Chondrocyte (in vitro differentiated cells): ENCODE results near the gene MCM7. TPM values are rescaled to one million over a fixed set of nuclear protein-coding genes. Genes with fewer than 3 reads are reported as not detected.
"Not testable (repeated sequence)": the region's sequence is repeated elsewhere in the genome, so short reads cannot be mapped to it uniquely, and the experiment has no call there.

Experiments used
- DNase-seq: peaks from one replicate; pipeline ENCODE4 v3.0.0; 2021; ENCODE audit warnings: mixed read lengths, low spot score
- H3K27ac Mint-ChIP-seq: one replicate; pipeline ENCODE4 v1.8.0; 2021; ENCODE audit warnings: mild to moderate bottlenecking, moderate library complexity, mixed read lengths; ENCODE audit not compliant: unreplicated experiment
- H3K27me3 Mint-ChIP-seq: 2 replicates; pipeline ENCODE4 v1.8.0; 2021; ENCODE audit warnings: low read depth, mixed read lengths
- H3K36me3 Mint-ChIP-seq: 2 replicates; pipeline ENCODE4 v1.8.0; 2021; ENCODE audit warnings: low read depth, mixed read lengths
- H3K4me1 Mint-ChIP-seq: 2 replicates; pipeline ENCODE4 v1.8.0; 2021; ENCODE audit warnings: low read depth, mild to moderate bottlenecking, mixed read lengths
- H3K4me3 Mint-ChIP-seq: one replicate; pipeline ENCODE4 v1.8.0; 2021; ENCODE audit warnings: mild to moderate bottlenecking, moderate library complexity, mixed read lengths; ENCODE audit not compliant: unreplicated experiment
- H3K9me3 Mint-ChIP-seq: 2 replicates; pipeline ENCODE4 v1.8.0; 2021; ENCODE audit warnings: low read depth, mixed read lengths
- CTCF ChIP-seq: fragments of 200-600 bp; sonication (generic); IDR thresholded peaks from 2 replicates; pipeline ENCODE4 v1.5.0; 2021; ENCODE audit warnings: antibody characterized with exemption, mild to moderate bottlenecking, moderate library complexity
- long read RNA-seq: library from polyadenylated mRNA; stranded (forward); transcript quantifications from one replicate; pipeline ENCODE4 v2.0.0, GENCODE V29; 2021
- total RNA-seq: library from RNA; stranded (reverse); gene quantifications from 3 replicates; pipeline ENCODE4 v1.2.1, GENCODE V29; 2021

MCM7 gene
- 34.0 to 63.8 TPM (median 34.1 TPM) in 3 replicates for total RNA-seq
- long read RNA-seq, transcript MCM7-201 (15 exons, 2,957 nt): major isoform, 43 of 72 reads
- long read RNA-seq, partial matches to known transcripts: 6 of 72 reads
- long read RNA-seq, other reads (novel, unspliced or antisense): 22 of 72 reads

- H3K4me1 Mint-ChIP-seq: peaks cover 37% of the 10 kb centered on the region
- peaks cover 30% of the 10 kb centered on the region for H3K36me3 Mint-ChIP-seq
- peak within 1 kb of the TSS; percentile 93 for H3K4me3 Mint-ChIP-seq
- H3K9me3 Mint-ChIP-seq: no peaks in the 10 kb centered on the region
- no peak for TF ChIP-seq CTCF
- H3K27me3 Mint-ChIP-seq: no peaks in the 10 kb centered on the region
- H3K27ac Mint-ChIP-seq: peak within 1 kb of the TSS; percentile 97
- DNase-seq: peak; percentile 99
Measured at GRCh38 chr7:100101016-100101862, at the start of gene MCM7, which contains the start of gene AP4M1. MCM7 (minus strand) TSS chr7:100101397; CDS start chr7:100101294, 103 bp downstream. AP4M1 (plus strand) TSS chr7:100101643; CDS start chr7:100101715, 72 bp downstream.

GRCh38 chr7:100148559-100149328, 47.5 kb upstream of the MCM7 start, which contains the start of gene LAMTOR4:
LAMTOR4 (plus strand) TSS chr7:100148918; CDS start chr7:100148973, 55 bp downstream.
- Mint-ChIP-seq H3K4me3 (peak within 1 kb of the TSS; percentile 97), H3K27me3 (no peaks in the 10 kb centered on the region), H3K27ac (peak within 1 kb of the TSS; percentile 94), H3K9me3 (no peaks in the 10 kb centered on the region), H3K36me3 (peaks cover 5% of the 10 kb centered on the region), H3K4me1 (peaks cover 22% of the 10 kb centered on the region)
- DNase-seq: peak; percentile 99
- peak; percentile 4 for TF ChIP-seq CTCF

GRCh38 chr7:100148225-100148558, 47.0 kb upstream of the MCM7 start:
- Mint-ChIP-seq H3K36me3 (peaks cover 5% of the 10 kb centered on the region), H3K4me3 (peak overlapping the region; percentile 97), H3K27ac (peak overlapping the region; percentile 94), H3K27me3 (no peaks in the 10 kb centered on the region), H3K4me1 (peaks cover 22% of the 10 kb centered on the region), H3K9me3 (no peaks in the 10 kb centered on the region)
- no peak for TF ChIP-seq CTCF
- no peak for DNase-seq

GRCh38 chr7:100147278-100147677, 46.1 kb upstream of the MCM7 start:
- DNase-seq: no peak
- peaks cover 22% of the 10 kb centered on the region for H3K4me1 Mint-ChIP-seq
- H3K27ac Mint-ChIP-seq: no peak overlapping the region
- no peak for TF ChIP-seq CTCF
- H3K36me3 Mint-ChIP-seq: peaks cover 2% of the 10 kb centered on the region
- H3K27me3 Mint-ChIP-seq: no peaks in the 10 kb centered on the region
- no peaks in the 10 kb centered on the region for H3K9me3 Mint-ChIP-seq
- H3K4me3 Mint-ChIP-seq: no peak overlapping the region

- H3K4me3 Mint-ChIP-seq, H3K9me3 Mint-ChIP-seq, DNase-seq, H3K27ac Mint-ChIP-seq, H3K36me3 Mint-ChIP-seq, H3K27me3 Mint-ChIP-seq: not testable (repeated sequence)
- peaks cover 22% of the 10 kb centered on the region for H3K4me1 Mint-ChIP-seq
Measured at GRCh38 chr7:100146350-100146749, 45.2 kb upstream of the MCM7 start.
